ENCODE measurements around the gene KIF26A. TPM values are rescaled to one million over a fixed set of nuclear protein-coding genes. Genes with fewer than 3 reads are reported as not detected.

The KIF26A gene
- total RNA-seq, 4 donors from 2014 or later: 4.6 to 7.2 (median 5.6) TPM

DNA sequence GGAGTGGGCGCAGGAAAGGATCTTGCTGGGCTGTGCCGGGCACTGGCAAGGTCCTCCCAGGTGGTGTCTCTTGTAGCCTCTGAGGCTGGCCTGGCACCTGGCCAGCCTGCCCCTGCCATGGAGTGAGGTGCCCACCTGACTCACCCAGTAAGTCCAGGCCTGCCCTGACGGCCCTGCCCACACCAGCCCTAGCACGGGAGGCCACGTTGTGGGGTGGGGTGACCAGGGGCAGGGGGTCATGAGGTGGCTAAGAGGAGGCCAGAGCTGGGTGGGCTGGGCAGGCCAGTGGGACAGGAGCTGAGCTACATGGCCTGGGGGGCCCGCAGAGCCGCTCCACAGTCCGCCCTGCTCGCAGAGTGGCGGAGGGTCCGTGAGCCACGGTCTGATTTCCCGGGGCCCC is 45.4 kb downstream of the KIF26A start:
- Histone ChIP-seq H3K9me3 (no peaks in the 10 kb centered on the region), H3K27ac (replicated peaks in 1 of 4) (no peak overlapping the region), H3K4me1 (peaks cover 0 to 18% (median 2%) of the 10 kb centered on the region in 4 donors), H3K27me3 (peaks cover 0 to 63% (median 0%) of the 10 kb centered on the region in 4 donors), H3K4me3 (no peak overlapping the region), H3K36me3 (no peaks in the 10 kb centered on the region)
- no peak for TF ChIP-seq POLR2A (IDR thresholded peaks at IDR 0.05; ENCODE audit: low read depth)
- TF ChIP-seq, protein P1, sequence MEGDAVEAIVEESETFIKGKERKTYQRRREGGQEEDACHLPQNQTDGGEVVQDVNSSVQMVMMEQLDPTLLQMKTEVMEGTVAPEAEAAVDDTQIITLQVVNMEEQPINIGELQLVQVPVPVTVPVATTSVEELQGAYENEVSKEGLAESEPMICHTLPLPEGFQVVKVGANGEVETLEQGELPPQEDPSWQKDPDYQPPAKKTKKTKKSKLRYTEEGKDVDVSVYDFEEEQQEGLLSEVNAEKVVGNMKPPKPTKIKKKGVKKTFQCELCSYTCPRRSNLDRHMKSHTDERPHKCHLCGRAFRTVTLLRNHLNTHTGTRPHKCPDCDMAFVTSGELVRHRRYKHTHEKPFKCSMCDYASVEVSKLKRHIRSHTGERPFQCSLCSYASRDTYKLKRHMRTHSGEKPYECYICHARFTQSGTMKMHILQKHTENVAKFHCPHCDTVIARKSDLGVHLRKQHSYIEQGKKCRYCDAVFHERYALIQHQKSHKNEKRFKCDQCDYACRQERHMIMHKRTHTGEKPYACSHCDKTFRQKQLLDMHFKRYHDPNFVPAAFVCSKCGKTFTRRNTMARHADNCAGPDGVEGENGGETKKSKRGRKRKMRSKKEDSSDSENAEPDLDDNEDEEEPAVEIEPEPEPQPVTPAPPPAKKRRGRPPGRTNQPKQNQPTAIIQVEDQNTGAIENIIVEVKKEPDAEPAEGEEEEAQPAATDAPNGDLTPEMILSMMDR (IDR thresholded peaks at IDR 0.05): no peak
- no peak for TF ChIP-seq POLR2AphosphoS5 (IDR thresholded peaks at IDR 0.05)
- TF ChIP-seq EP300 (IDR thresholded peaks at IDR 0.05): no peak
- 84% methylated on average over 12 of the region's 13 CpGs for WGBS
- intact Hi-C loops (cut with DNase I): no loop called here
- no peak for DNase-seq (ENCODE audit: extremely low spot score)

GRCh38 chr14:104184506-104184905 is 46.1 kb downstream of the KIF26A start:
- TF ChIP-seq EP300 (IDR thresholded peaks at IDR 0.05) (no peak), POLR2AphosphoS5 (IDR thresholded peaks at IDR 0.05) (no peak), POLR2A (IDR thresholded peaks at IDR 0.05; ENCODE audit: low read depth) (no peak)
- TF ChIP-seq, protein P1 (IDR thresholded peaks at IDR 0.05): no peak
- peaks cover 0 to 18% (median 2%) of the 10 kb centered on the region in 4 donors for H3K4me1 ChIP-seq
- no peaks in the 10 kb centered on the region for H3K36me3 ChIP-seq
- no peak overlapping the region for H3K4me3 ChIP-seq
- H3K9me3 ChIP-seq: no peaks in the 10 kb centered on the region
- DNase-seq (ENCODE audit: extremely low spot score): no peak
- H3K27ac ChIP-seq (replicated peaks in 1 of 4): no peak overlapping the region
- 76% methylated on average over 11 of the region's 12 CpGs for WGBS
- H3K27me3 ChIP-seq: peaks cover 0 to 57% (median 0%) of the 10 kb centered on the region in 4 donors
- intact Hi-C loops (cut with DNase I): no loop called here

DNA sequence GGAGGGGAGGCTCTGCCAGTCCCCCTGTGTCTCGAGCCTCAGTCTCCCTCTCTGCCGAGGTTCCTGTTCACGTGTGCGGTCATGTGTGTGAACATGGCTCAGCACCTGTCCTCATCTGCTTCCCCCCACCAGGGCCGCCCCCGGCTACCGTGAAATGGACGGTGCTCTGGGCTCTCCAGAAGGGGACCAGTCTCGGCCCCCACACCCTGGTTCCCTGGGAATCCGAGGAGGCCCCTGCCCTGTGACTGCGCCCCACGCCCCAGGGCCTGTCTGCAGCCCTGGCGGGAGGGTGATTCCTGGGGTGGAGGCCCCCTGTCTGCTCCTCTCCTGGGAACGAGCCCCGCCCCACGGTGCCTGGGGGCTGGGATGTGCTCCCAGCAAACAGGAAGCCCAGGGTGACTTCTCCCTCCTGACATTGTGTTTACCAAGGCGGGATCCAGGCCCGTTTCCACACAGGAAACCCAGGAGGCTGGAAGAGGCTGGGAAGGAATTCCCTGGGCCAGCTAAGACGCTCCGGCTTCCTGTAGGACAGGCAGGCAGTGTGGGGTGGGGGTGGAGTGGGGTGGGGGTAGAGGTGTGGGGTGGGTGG is 46.6 kb downstream of the KIF26A start:
- H3K36me3 ChIP-seq: no peaks in the 10 kb centered on the region
- intact Hi-C loops (cut with DNase I): no loop called here
- 83% methylated on average over 5 of the region's 20 CpGs for WGBS

DNA sequence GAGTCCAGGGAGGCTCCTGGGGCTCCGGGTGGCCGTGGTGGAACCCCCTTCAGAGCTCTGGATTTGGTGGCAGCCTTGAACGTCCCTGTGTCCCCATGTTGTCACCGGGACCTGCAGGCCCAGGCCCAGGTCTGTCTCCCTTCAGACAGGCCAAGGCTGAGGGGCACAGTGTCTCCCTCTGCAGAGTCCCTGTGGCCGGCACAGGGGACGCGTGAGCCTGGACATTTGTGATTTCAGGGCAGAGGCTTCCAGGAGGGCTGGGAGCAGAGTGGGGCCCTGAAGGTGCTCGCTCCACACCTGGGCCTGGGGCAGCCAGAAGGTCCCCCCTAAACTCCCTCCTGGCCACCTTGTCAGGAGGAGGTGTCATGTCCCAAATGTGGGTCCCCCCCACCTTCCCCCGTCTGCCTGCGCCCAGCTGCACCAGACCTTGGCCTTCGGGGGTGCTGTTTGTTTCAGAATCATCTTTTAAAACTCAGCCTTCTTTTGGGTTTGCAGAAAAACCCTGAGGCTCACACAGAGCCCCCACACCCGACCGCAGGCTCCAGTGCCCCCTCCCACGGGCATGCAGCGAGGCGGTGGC is 47.6 kb downstream of the KIF26A start:
- TF ChIP-seq EP300 (IDR thresholded peaks at IDR 0.05): no peak
- TF ChIP-seq POLR2A (IDR thresholded peaks at IDR 0.05; ENCODE audit: low read depth): no peak
- TF ChIP-seq, protein P1 (IDR thresholded peaks at IDR 0.05): no peak
- TF ChIP-seq POLR2AphosphoS5 (IDR thresholded peaks at IDR 0.05): no peak
- intact Hi-C loops (cut with DNase I): no loop called here
- Histone ChIP-seq H3K4me1 (peaks cover 0 to 18% (median 2%) of the 10 kb centered on the region in 4 donors), H3K9me3 (no peaks in the 10 kb centered on the region), H3K4me3 (no peak overlapping the region), H3K27me3 (peaks cover 0 to 63% (median 0%) of the 10 kb centered on the region in 4 donors), H3K27ac (replicated peaks in 1 of 4) (no peak overlapping the region), H3K36me3 (no peaks in the 10 kb centered on the region)
- DNase-seq (ENCODE audit: extremely low spot score): no peak
- WGBS: 74% methylated on average over 15 of the region's 16 CpGs

More for the DNA sequence above, 46.6 kb downstream of the KIF26A start:
- Histone ChIP-seq H3K27ac (replicated peaks in 1 of 4) (peak overlapping the region in 1 of 4 donors; percentile 26), H3K27me3 (peaks cover 0 to 54% (median 0%) of the 10 kb centered on the region in 4 donors), H3K4me1 (peaks cover 0 to 18% (median 2%) of the 10 kb centered on the region in 4 donors), H3K4me3 (no peak overlapping the region), H3K9me3 (no peaks in the 10 kb centered on the region)
- no peak for DNase-seq (ENCODE audit: extremely low spot score)
- TF ChIP-seq, protein P1 (IDR thresholded peaks at IDR 0.05): no peak
- TF ChIP-seq EP300 (IDR thresholded peaks at IDR 0.05) (no peak), POLR2A (IDR thresholded peaks at IDR 0.05; ENCODE audit: low read depth) (no peak), POLR2AphosphoS5 (IDR thresholded peaks at IDR 0.05) (no peak)

Data from esophagus muscularis mucosa (tissue), 4 donors.